Vagina (tissue), 2 donors: ENCODE measurements around the gene RHOH.

Experiments used
- POLR2A ChIP-seq, 2 donors: fragments of 450-650 bp; IDR thresholded peaks; one replicate each; pipeline ENCODE4 v1.6.1; 2017; ENCODE audit warnings: antibody characterized with exemption in 2 of 2, mild to moderate bottlenecking in 2 of 2, moderate library complexity in 2 of 2
- POLR2AphosphoS5 ChIP-seq, 2 donors: sonication (generic); formaldehyde crosslinking; IDR thresholded peaks; one replicate each; pipeline ENCODE4 v1.9.0; 2017; ENCODE audit warnings: antibody characterized with exemption in 2 of 2, mild to moderate bottlenecking in 2 of 2, low read depth in 1 of 2; ENCODE audit not compliant: insufficient read depth in 1 of 2
- TF ChIP-seq, protein P1 (sequence below), 3 experiments: fragments of 450-650 bp in 2 of 3; fragments of 200-600 bp in 1 of 3; sonication (generic) in 1 of 3; IDR thresholded peaks; one replicate each; pipeline ENCODE4 v1.5.1; 2017 to 2019; ENCODE audit warnings: antibody characterized with exemption in 3 of 3, mild to moderate bottlenecking in 2 of 3, moderate library complexity in 2 of 3

DNA sequence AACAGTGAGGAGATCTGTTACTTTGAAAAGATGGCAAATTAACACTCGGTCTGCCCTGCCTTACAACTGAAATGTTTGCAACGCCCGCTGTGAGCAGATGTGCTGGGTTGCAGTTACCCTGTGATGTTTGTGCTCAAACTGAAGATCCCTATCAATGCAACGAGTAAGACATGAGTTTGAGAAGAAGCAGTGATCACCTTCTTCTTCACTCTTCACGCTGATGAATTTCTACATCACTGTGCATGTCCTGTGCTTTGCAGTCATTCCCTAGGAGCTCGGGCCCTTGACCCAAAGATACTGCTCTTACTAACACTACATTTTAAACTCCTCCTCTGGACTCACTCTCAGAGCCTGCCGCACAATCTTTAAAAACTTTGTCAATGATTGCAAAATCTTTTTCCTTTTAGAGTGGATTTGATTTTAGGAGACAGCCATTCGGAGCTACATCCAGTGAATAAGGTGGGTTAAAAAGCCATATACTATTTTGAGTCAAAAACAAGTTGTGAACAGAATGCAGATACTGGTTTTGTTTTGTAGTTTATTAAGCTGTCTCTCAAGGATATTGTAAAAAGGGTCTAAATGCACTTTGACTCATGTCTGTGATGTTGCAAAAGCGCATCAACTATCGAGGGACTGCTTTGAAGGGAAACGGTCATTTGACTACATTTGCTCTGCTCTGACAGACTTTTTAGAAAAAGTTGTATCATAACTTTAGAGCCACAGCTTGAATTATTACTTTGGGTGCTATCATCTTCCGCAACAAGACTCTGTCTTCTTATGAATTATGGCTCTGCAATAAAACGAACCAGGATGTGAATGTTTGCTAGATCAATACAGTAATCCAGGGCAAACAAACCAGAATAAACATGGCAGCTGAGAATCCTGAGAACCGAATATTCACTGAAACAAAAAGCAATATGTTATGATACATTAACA, 5.7 kb upstream of the RHOH start:
- TF ChIP-seq, protein P1, sequence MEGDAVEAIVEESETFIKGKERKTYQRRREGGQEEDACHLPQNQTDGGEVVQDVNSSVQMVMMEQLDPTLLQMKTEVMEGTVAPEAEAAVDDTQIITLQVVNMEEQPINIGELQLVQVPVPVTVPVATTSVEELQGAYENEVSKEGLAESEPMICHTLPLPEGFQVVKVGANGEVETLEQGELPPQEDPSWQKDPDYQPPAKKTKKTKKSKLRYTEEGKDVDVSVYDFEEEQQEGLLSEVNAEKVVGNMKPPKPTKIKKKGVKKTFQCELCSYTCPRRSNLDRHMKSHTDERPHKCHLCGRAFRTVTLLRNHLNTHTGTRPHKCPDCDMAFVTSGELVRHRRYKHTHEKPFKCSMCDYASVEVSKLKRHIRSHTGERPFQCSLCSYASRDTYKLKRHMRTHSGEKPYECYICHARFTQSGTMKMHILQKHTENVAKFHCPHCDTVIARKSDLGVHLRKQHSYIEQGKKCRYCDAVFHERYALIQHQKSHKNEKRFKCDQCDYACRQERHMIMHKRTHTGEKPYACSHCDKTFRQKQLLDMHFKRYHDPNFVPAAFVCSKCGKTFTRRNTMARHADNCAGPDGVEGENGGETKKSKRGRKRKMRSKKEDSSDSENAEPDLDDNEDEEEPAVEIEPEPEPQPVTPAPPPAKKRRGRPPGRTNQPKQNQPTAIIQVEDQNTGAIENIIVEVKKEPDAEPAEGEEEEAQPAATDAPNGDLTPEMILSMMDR (IDR thresholded peaks at IDR 0.05): no peak
- TF ChIP-seq POLR2AphosphoS5 (IDR thresholded peaks at IDR 0.05; ENCODE audit: insufficient read depth in 1 of 2, low read depth in 1 of 2): no peak
- no peak for TF ChIP-seq POLR2A (IDR thresholded peaks at IDR 0.05)
